Glomerular endothelial cell (primary cell): ENCODE data around the gene OR51E1. TPM values are rescaled to one million over a fixed set of nuclear protein-coding genes. Genes with fewer than 3 reads are reported as not detected.

Experiments
- DNase-seq: peaks from one replicate; pipeline ENCODE4 v3.0.0-alpha.2; 2011; ENCODE audit warnings: low read depth, low spot score; ENCODE audit errors: extremely low read depth
- total RNA-seq: library from RNA; depleted of rRNA; stranded (reverse); fragments of >200 nt; gene quantifications from 2 replicates; pipeline ENCODE4 v1.2.3, GENCODE V29; 2015

The OR51E1 gene, protein sequence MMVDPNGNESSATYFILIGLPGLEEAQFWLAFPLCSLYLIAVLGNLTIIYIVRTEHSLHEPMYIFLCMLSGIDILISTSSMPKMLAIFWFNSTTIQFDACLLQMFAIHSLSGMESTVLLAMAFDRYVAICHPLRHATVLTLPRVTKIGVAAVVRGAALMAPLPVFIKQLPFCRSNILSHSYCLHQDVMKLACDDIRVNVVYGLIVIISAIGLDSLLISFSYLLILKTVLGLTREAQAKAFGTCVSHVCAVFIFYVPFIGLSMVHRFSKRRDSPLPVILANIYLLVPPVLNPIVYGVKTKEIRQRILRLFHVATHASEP
- total RNA-seq: not detected in 2 replicates

DNA sequence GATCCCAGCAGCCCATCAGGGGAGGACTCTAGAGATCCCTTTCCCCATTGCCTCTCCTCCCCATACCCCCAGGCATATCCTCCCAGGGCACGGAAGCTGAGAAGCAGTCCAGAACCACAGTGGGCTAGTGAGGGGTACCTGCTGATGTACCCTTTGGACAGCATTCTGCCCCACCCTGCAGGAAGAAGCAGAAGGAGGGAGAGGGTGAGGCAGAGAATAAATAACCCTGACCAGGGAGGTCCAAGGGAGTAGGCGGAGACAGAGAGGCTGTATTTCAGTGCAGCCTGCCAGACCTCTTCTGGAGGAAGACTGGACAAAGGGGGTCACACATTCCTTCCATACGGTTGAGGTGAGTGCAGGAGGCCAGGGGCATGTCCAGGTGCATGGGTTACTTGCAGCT is at the start of gene OR51E1:
OR51E1 (plus strand) TSS at position 301 of the 400 bp plus-strand sequence. CDS start 8,545 bp downstream, outside the sequence.
- no peak for DNase-seq

DNA sequence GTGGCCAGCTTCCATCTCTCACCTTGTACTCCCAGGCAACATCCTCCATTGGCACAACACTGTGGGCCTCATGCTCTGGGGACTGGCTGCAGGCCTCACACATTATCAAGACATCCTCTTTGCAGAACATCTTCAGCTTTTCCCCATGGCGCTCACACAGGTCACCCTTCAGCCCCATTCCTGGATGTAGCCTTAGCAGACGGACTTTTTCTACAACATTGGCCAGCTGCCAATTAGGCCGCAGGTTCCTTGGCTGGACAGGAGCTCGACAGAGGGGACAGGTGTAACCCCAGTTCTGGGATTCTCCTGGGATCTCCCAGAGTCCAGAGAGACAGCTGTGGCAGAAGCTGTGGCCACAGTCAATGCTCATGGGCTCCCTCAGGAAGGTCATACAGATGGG is 38.7 kb upstream of the OR51E1 start:
- DNase-seq: no peak

DNA sequence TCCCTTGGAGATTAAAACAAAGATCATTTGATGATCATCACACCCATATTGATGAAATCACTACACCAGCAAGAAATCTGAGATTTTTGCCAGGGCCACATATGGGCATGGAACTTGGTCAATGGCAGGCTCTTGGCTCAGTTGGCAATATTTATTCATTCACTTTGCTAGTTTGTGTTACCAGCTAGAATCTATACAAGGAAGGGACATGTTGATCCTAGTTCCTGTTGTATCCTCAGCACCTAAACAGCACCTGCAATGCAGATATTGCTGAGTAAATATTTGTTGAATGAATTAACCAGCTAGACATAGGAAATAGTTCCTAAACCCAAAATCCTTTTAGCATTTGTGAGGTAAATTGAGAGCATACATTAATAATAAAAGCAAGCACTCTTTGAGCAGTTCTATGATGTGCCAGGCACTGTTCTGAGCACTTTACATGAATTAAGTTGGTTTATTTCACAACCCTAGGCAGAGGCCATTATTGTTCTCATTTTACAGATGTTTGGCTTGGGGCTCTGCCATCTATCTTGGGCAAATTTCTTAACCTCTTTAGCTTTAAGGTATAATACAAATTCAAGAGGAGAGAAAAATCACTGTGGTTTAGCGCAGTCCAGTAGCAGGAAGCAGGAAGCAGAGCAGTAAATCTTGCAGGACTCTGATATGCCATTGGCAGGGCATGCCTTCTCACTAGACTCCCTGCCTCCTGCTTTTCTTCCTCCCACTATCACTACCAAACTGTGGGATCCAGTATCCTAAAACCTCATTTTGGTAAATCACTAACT is 37.4 kb upstream of the OR51E1 start:
- DNase-seq: no peak

DNA sequence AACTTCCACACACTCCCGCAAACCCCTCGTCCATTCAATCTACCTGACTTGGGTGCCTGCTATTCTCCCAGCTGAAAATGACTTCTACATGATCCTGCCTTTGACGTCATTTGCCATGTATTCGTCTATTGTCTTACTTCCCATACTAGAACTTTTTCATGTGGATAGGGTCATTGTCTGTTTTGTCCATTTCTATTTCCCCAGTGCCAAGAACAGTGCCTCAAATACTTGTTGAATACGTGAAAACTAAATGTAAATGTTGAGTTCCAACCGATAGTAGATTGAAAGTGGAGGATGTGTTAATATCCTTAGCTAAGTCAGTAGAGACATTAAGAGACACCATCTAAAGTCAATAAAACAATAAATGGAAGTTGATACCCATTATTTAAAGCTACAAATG is 36.7 kb upstream of the OR51E1 start:
- no peak for DNase-seq

DNA sequence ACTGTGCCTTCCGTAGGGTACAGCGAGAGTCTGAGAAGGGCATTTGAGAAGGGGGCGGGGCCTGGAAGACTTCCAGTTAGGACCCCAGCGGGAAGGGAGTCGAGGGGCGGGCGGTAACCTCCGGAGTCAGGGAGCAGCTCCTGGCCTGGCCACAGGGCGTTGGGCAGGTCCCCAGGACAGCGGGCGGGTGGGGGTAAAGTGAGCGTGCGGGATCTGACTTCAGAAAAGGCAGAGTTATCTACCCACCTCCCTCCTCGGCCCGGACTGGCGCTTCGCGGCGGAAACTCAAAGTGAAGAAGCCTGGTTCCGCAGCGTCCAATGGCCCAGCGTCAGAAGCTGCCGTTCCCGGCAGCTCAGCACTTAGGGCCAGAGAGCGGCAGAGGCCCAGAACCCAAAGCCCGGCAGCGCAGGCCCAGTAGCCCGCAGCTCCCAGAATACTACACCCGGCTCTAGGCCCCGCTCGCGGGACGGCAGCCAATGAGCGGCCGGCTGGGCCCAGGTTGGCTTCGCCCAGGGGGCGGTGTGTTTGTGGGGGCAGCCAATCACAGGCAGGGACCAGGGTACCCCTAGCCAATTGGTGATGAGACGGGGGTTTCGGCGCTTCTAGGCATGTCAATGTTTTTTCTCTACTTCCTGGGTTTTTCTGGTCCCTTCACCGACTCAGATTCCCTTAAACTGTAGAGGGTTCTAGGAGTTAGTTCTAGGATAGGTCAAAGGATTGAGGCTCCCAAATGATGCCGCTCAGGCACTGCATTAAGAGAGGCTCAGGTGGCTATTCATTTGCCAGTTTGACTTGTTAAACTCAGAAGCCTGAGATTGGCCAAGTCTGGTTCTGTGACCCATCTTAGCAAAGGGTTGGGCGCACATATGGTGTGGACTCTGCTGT is 35.8 kb upstream of the OR51E1 start, which contains the start of gene TRIM68:
TRIM68 (minus strand) TSS at position 451 of the 886 bp plus-strand sequence. CDS start 2,727 bp downstream, outside the sequence.
- no peak for DNase-seq

DNA sequence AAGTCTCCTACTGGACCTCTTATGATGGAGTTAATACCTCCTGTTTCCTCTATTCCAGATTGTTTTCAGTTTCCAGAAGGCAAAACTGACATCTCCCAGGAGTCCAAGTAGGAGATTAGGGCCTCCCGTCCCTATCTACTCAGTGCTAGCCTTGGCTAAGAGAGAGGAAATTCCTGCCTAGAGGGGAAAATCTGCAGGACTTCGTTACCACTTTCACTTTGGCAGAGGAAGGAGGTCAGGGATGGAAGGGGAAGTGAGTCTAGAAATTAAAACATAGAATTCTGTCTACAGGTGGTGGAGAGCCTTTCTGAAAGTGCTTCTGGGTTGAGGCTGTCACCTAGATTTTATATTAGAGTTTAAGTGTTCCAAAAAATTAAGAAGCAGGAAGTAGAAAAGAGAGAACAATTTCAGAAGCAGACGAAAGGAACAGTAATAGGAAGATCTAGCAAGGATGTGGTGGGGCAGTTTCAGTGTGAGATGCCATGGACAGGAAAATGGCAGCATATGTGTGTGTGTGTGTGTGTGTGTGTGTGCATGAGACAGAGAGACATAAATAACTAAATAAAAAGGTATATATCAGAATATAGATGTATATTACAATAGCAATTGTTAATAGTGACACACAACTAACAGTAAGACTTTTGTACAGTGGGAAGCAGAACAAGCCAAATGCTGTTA is 33.4 kb upstream of the OR51E1 start:
- no peak for DNase-seq

DNA sequence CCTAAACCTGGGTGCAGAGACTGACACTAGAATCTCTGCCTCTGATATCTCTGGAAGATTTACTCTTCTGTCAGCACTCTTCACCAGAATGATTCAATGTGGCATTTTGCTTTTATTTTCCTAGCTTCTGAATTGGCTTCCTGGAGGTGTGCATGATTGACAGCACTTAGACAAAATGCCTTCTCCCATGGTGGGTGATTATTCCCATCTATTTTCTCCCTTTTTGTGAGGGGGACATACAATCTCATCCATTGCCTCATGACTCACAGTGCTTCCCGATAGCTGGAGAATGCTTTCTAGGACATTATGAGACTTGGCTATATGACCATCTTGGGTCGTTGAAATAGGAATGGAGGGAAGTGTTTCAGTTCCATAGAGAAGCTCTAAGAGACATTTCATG is 31.8 kb upstream of the OR51E1 start:
- no peak for DNase-seq

DNA sequence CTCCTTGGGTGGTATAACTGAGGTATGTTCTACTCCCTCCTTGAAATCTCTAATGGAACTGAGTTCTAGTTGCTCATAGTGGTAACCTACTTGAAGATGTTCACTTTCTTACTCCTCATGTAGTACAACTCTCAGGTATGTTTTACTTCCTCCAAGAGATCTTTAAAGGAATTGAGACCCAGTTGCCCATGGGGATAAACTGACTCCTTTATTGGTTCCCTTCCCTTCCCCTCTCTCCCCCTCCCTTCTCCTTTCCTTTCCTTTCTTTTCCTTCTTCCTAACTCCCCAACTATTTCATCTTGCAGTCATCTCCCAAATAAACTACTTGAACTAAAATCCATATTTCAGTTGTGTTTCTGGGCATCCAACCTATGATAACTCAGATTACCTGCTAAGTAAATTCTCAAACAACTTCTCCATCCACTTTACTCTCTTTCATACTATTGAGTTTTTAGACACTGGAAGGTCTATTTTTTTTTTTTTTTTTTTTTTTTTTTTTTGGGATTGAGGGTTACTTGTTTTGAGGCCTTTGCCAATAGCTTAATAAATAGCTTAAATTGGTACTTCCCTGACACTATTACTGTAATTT is 27.8 kb upstream of the OR51E1 start:
- DNase-seq: no peak

DNA sequence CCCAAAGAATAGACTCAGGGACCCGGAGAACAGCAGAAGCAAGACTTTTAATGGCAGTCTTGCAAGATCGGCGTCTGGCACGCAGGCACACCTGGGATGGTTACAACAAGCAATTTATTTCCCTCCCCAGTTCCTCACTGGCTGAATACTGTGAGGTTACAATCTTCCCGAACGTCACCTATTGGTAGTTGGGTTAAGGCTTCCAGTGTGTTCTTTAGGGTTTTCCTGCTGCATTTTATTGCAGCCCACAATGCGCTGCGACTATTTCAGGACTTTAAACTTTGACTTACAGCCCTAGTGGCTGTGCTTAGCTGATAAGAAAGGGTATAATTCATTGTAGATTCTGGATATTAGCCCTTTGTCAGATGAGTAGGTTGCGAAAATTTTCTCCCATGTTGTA is 24.3 kb upstream of the OR51E1 start:
- no peak for DNase-seq

DNA sequence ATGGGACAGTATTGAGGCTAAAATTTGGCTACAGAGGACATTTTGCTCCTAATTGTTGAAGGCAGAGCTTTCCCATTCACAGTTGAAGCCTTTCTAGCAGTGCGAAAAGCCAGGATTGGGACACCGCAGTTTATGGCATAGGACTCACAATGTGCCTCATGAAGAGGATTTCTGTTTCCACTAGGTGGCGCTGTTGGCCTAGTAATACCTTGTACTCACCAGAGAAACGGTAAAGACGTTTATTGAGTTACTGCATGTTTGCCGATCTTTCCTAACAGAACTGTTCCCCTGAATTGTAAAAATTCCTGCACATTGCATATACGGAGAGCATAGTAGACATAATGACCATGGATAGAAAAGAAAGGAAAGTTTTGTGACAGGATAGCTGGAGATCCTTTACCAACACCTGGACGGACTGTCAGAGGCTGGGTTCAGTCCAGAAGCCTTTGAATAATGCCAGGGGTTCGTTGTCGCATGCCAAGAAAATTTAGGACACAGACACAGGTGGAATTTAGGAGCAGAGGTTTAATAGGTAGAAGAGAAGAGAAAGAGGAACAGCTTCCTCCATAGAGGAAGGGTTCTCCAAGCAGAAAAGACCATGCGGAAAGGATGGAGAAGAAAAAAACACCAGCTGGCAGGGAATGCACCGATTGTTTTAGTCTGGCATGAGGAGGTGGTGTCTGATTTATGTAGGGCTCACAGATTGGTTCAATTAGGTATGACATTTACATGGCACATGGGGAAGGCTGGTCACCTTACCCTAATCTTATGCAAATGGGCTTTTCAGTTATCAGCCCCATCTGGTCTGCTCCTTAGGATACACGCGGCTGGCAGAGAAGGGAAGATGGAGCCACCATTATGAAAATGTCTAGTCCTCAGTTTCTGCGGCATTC is 17.3 kb upstream of the OR51E1 start:
- no peak for DNase-seq

DNA sequence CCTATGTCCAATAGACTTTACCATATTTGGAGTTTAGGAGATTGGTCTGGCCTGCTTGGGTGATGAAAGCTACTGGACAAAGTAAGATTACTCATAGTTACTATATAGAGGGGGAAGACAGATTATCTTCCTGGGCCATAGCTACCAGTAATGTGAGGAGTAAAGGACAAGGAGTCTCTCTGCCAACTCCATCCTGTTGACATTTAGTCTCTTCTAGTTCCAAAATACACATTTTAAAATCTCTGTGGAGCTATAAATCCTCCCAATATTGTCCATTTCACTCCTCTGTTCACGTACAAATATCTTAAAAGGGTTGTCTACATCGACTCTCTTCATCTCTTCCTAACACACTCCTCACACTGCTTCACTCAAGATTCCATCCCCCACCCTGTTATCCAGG is 7.6 kb upstream of the OR51E1 start:
- DNase-seq: no peak

DNA sequence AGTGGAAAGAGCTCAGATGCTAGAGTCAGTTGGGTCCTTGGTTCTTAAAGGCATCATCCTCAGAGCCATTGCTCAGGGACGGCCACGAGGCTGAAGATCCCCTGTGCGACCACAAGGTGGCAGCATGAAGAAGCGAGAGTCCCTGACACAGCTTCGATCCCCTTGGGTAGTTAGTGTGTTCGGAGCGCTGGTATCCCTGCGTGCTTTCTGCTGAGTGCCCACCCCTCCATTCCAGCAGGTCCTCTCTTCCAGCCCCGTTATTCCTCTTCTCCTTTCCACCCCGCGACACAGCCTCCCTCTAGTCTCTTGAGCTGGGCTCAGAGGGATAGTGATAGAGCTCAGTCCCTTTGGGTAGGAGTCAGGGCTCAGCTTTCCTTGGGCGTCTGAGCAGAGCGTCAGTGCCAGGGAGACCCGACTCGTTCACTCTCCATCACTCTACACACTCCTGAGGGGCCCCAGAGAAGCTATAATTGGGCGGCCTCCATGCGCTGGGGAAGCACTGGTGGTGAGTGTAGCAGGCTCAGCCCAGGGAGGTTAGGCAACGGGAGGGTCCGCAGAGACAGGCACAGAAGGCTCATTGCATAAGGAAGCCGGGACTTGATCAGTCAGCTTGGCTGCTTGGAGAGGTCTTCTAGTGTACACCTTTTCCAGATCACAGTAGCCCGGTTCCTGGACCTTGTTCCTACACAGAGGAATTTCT is 6.7 kb upstream of the OR51E1 start, which contains the start of gene OR51D1:
OR51D1 (plus strand) TSS at position 516 of the 700 bp plus-strand sequence. CDS start 2,314 bp downstream, outside the sequence.
- peak; percentile 18 for DNase-seq

DNA sequence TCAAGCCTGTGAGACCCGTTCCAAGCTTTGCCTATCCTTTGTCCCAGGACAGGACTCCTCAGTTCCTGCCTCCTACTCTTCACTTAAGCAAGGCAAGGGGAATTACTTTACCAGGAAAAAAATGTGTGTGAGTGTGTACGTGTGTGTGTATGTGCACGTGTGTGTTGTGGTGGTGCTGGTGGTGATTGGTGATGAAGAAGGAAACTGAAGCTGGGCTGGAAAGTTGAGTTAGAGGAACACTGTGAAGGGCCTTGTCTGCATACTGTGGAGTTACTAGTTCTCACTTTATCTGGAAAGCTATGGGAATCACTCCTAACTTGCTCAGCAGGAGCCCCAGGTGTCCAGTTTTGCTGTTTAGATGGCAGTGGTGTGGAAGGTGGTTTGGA is 6.1 kb upstream of the OR51E1 start:
- no peak for DNase-seq

DNA sequence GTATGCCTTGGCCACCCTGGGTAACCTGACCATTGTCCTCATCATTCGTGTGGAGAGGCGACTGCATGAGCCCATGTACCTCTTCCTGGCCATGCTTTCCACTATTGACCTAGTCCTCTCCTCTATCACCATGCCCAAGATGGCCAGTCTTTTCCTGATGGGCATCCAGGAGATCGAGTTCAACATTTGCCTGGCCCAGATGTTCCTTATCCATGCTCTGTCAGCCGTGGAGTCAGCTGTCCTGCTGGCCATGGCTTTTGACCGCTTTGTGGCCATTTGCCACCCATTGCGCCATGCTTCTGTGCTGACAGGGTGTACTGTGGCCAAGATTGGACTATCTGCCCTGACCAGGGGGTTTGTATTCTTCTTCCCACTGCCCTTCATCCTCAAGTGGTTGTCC is 3.9 kb upstream of the OR51E1 start:
- no peak for DNase-seq

DNA sequence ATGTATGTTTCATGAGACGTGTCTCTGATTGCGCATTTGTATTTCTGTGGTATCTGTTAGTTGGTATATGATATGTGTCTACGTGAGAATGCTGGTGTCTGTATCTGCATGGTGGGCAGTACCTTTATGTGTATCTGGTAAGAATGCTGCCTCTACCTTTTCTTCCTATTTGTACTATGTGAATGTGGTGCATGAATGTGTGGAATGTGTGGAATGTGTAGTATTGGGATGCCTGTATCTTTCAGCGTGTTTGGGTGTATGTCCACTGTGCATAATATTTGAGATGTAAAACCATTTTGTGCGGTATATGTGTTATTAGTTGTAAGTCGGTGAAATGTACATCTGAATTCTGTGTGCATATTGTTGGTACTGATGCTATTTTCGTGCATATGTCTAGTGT is 2.3 kb upstream of the OR51E1 start:
- DNase-seq: no peak

DNA sequence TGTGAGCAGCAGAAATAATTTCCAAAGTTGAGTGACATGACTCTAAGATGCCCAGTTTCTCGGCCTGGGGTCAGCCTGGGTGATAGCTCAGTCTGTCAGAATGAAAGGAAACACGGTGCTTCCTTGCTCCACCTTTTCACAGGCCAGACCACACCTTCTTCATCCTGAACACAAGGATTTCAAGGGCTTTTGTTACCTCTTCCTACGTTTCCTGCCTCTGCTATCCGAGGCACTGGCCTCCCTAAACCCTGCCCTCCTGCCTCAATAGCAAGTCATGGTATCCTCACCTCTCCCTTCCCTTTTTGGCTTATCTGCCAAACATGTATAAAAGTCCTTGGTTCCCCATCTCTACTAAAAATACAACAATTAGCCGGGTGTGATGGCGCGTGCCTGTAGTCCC is 1.7 kb upstream of the OR51E1 start:
- DNase-seq: no peak

DNA sequence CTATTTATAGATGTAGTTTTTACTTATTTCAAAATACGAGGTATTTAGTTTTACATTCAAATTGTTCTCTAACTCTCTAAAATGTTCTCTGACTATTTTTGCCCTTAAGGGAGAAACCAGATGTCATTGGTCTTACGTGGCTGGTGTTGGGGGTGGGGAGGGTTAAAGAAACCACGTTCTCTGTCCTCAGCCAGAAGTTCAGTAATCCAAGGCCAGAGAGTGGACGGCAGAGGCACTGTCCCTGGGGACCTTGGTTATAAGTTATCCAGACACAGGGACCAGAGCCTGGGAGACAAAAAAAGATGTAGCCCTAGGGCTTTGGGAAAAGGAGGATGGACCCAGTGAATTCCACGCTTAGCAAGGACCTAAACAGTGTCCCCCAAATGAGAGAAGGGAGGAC is 706 bp upstream of the OR51E1 start:
- no peak for DNase-seq

DNA sequence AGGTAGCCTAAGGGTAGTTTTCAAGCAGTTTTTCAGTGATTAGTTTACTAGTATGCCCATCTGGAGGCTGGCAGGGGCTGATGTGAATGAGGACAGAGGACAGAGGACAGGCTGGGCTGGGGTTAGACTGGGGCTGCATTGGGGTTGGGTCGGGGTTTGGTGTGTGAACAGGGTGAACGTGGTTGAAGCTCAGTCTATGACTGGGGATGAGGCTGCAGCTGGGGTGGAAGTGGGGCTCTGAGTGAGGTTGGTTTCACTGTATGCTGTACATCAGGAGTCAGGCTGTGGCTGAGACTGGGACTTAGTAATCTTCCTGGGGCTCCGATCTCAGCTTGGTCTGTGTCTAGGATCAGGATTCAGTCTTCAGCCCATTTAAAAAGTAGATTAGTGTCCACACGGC is 451 bp downstream of the OR51E1 start:
- DNase-seq: no peak
